HG03469 (cell line): ENCODE results near the gene PGK1.
"Not testable (repeated sequence)": the region's sequence is repeated elsewhere in the genome, so short reads cannot be mapped to it uniquely, and the experiment has no call there.

Source experiments
- ATAC-seq: cut with Tn5 transposase; IDR thresholded peaks from one replicate; pipeline ENCODE4 v1.9.1; 2021; ENCODE audit warnings: mild to moderate bottlenecking, moderate library complexity, moderate number of reproducible peaks; ENCODE audit not compliant: unreplicated experiment

The PGK1 gene

DNA sequence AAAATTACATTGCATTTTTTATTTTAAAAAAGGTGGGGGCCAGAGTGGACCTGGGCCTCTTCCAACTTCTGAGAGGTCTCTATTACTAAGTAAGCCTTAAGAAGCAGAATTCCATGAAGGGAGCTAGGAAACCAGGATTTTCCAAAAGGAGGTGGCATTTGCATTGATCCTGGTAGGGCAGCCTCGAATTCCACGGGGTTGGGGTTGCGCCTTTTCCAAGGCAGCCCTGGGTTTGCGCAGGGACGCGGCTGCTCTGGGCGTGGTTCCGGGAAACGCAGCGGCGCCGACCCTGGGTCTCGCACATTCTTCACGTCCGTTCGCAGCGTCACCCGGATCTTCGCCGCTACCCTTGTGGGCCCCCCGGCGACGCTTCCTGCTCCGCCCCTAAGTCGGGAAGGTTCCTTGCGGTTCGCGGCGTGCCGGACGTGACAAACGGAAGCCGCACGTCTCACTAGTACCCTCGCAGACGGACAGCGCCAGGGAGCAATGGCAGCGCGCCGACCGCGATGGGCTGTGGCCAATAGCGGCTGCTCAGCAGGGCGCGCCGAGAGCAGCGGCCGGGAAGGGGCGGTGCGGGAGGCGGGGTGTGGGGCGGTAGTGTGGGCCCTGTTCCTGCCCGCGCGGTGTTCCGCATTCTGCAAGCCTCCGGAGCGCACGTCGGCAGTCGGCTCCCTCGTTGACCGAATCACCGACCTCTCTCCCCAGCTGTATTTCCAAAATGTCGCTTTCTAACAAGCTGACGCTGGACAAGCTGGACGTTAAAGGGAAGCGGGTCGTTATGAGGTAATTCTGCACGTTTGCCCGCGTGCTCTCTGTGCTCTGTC is at the start of gene PGK1:
PGK1 (plus strand) TSS at position 626 of the 824 bp plus-strand sequence; CDS start at position 719, 93 bp downstream.
- ATAC-seq: peak; percentile 89

- ATAC-seq: no peak
These were observed 40.4 kb upstream of the PGK1 start for GRCh38 chrX:78063687-78064086.

DNA sequence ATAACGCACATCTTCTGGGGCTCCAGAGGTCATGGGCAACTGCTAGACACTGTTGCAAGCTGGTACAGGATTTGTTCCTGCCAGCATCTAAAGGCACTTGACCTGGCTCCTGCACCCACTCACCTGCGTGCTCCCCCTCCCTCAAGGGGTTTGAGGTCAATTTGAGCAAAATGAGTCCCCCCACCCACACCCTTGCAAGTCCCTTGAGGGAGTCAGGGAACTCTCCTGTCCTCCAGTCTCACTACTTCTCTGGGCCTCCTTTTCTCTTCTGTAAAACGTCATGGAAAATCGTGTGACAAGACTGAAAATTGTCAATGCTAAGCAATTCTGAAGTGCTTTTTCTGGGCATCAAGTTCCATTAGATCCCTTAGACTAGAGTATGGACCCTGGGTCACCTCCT is 39.9 kb upstream of the PGK1 start:
- ATAC-seq: no peak

GRCh38 chrX:78064698-78065601 is 39.1 kb upstream of the PGK1 start:
- ATAC-seq: peak; percentile 94

- no peak for ATAC-seq
These were observed 37.9 kb upstream of the PGK1 start for GRCh38 chrX:78066110-78066509.

DNA sequence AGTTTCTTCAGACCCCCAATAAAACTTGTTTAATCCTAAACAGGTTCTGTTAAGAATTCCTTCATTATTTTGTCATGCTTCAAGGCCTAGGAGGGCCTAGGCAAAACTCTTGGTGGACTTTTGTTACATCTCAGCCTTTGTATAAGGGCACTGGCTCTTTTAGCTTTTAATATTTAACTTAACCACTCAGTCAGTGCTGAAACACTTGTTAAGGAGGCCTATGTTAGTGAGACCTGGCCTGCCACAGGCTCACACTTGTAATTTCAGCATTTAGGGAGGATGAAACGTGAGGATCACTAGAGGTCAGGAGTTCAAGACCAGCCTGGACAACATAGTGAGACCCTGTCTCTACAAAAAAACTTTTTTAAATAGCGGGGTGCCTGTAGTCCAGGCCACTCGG is 32.7 kb upstream of the PGK1 start:
- ATAC-seq: no peak

- ATAC-seq: not testable (repeated sequence)
These were observed 30.6 kb upstream of the PGK1 start for GRCh38 chrX:78073147-78074077.

DNA sequence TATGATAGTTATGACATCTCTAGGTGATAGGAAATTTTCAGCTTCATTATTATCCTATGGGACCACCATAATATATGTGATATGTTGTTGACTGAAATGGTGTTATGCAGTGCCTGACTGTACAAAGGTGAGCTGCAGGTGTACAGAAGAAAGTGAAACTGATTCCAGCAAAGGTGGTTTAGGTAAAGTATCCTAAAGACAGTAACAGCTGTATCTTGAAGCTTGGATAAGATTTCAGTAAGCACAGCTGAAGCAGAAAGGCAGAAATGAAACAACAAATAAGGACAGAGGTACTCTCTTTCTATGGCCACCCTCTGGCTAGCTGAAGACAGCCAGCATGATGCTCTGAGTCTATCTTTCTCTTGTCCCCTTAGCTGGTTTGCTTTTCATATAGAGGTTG is 30.0 kb upstream of the PGK1 start:
- ATAC-seq: no peak

DNA sequence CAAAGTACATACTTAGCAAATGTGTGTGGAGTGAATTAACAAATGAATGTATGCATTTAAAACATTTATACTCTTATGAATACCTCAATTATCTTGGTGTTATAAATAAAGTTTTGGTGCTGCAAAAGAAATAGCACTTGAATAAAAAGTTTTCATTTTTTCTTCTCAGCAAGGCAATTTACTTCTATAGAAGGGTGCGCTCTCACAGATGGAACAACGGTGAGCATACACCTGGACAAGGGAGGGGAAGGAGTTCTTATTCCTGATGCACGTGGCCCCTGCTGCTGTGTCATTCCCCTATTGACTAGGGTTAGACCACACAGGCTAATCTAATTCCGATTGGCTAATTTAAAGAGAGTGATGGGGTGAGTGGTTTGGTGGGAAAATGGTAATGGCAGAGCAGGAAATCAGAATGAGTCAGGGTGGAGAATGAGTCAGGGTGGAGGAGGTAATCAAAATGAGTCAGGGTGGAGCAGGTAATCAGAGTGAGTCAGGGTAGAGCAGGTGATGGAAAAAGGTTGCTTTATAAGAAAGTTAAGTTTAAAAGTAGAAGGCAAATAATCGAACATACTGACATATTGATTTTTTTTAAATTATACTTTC is 28.2 kb upstream of the PGK1 start:
- no peak for ATAC-seq

GRCh38 chrX:78081413-78081812 is 22.6 kb upstream of the PGK1 start:
- ATAC-seq: not testable (repeated sequence)

DNA sequence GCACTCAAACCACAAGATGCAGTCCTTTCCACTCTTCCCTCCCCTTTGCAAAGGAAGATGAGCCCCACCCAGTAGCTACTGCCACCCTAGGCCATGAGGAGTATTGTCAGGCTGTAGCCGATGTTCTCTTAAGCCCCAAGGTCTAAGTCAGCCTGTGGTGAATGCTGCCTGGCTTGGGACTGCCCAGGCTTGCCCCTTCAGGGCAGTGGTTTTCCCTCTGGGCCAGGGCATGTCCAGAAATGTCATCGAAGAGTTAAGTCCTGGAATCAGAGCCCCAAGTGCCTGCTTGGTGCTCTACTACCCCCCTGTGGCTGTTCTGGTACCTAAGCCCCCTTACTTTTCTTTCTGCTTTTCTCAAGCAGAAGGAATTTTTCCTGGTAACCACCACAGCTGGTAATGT is 11.8 kb upstream of the PGK1 start:
- ATAC-seq: peak; percentile 62

GRCh38 chrX:78098108-78098507 is 5.9 kb upstream of the PGK1 start:
- no peak for ATAC-seq

DNA sequence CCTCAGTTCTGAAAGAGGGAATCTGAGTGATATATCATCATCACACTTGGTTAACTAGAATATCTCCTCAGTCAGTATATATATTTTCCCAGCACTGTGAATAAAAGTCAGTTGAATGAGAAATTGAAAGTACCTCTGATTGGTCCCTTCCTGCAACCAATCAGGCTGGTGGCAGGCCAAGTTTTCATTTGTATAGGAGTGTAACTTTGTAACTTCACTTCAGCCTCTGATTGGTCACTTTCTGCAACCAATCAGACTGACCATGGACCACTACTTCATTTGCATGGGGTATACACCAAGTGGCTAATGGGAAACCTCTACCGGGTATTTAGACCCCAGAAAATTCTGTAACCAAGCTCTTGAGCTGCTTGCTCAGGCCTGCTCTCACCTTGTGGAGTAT is 2.0 kb upstream of the PGK1 start:
- no peak for ATAC-seq

DNA sequence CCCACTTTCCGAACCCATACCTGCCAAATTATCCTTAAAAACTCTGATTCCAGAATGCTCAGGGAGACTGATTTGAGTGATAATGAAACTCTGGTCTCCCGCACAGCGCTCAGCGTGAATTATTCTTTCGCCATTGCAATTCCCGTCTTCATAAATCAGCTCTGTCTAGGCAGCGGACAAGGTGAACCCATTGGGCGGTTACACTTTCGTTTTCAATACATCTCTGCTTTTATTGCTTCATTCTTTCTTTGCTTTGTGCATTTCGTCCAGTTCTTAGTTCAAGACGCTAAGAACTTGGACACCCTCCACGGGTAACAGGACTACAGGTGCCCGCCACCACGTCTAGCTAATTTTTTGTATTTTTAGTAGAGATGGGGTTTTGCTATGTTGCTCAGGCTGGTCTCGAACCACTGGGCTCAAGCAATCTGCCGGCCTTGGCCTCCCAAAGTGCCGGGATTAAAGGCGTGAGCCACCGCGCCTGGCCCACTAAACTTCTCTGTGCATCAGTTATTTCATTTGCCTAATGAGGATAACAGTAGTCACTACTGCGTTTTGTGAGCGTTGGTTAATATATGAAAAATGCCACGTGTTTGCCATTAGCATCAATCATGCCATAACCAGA is 936 bp upstream of the PGK1 start:
- ATAC-seq: no peak

- no peak for ATAC-seq
These were observed 564 bp downstream of the PGK1 start for GRCh38 chrX:78104447-78105176.

- ATAC-seq: no peak
These were observed 2.0 kb downstream of the PGK1 start for GRCh38 chrX:78105944-78106650.

DNA sequence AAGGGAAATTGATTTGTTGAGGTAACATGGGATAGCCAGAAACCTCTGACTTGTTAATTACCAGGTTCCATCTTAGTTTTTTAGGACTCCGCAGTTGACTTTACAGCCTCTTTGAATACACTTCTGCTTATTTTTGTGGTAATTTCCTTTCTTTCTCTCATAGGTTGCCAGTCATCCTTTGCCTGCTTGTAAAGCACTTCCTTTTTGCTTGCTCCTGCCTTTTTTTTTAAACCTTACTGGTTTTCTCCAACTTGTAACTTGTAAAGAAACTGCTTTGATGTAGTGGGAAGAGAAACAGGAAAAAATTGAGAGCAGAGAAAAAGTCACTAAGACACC is 2.6 kb downstream of the PGK1 start:
- no peak for ATAC-seq

- no peak for ATAC-seq
These were observed 5.4 kb downstream of the PGK1 start for GRCh38 chrX:78109458-78109857.
